Keratinocyte (primary cell): Measurements from ENCODE around the gene PABPN1L. TPM values are rescaled to one million over a fixed set of nuclear protein-coding genes. Genes with fewer than 3 reads are reported as not detected.

Source experiments
- DNase-seq: peaks from one replicate; pipeline ENCODE4 v3.0.0-alpha.2; 2011; ENCODE audit warnings: low read depth, missing footprints, low spot score
- FAIRE-seq: peaks from 2 replicates; lab custom pipeline; 2011; peaks lifted over from hg19 to GRCh38; lab: Jason Lieb, UNC
- H2AFZ ChIP-seq: 2 replicates; pipeline ENCODE4 v1.6.0; 2012; ENCODE audit warnings: low read length, control low read depth, inconsistent platforms; ENCODE audit not compliant: control insufficient read depth
- H3K27ac ChIP-seq: 2 replicates; pipeline ENCODE4 v1.5.1; 2011; ENCODE audit warnings: low read length; ENCODE audit not compliant: control insufficient read depth, insufficient read depth
- H3K27me3 ChIP-seq: 3 replicates; pipeline ENCODE4 v1.6.0; 2011; ENCODE audit warnings: low read length; ENCODE audit not compliant: control insufficient read depth, insufficient read depth; ENCODE audit errors: extremely low read depth
- H3K36me3 ChIP-seq, 2 experiments: 2 replicates in 1 of 2; 3 replicates in 1 of 2; pipeline ENCODE4 v1.5.1; 2011; ENCODE audit warnings: low read length in 2 of 2, mild to moderate bottlenecking in 1 of 2; ENCODE audit not compliant: control insufficient read depth in 2 of 2, insufficient read depth in 2 of 2; ENCODE audit errors: extremely low read depth in 1 of 2
- H3K4me1 ChIP-seq: 3 replicates; pipeline ENCODE4 v1.5.1; 2011; ENCODE audit warnings: low read length; ENCODE audit not compliant: control insufficient read depth, insufficient read depth; ENCODE audit errors: extremely low read depth
- H3K4me2 ChIP-seq: 3 replicates; pipeline ENCODE4 v1.6.0; 2011; ENCODE audit warnings: low read depth, low read length; ENCODE audit not compliant: control insufficient read depth, insufficient read depth; ENCODE audit errors: extremely low read depth
- H3K4me3 ChIP-seq, 3 experiments: fragments of 200-600 bp in 1 of 3; sonication (generic) in 1 of 3; 2 replicates in 2 of 3; 3 replicates in 1 of 3; pipeline ENCODE4 v1.5.1; 2011 to 2016; ENCODE audit warnings: low read length in 3 of 3, mild to moderate bottlenecking in 3 of 3, control low read depth in 2 of 3, inconsistent platforms in 1 of 3, low read depth in 1 of 3, mixed read lengths in 1 of 3, mixed run types in 1 of 3, moderate library complexity in 1 of 3; ENCODE audit not compliant: control insufficient read depth in 2 of 3, insufficient read depth in 2 of 3; ENCODE audit errors: extremely low read depth in 1 of 3
- H3K79me2 ChIP-seq: 2 replicates; pipeline ENCODE4 v1.6.0; 2012; ENCODE audit warnings: low read length; ENCODE audit not compliant: control insufficient read depth, insufficient read depth
- H3K9ac ChIP-seq: 3 replicates; pipeline ENCODE4 v1.6.0; 2011; ENCODE audit warnings: low read length; ENCODE audit not compliant: control insufficient read depth, insufficient read depth; ENCODE audit errors: extremely low read depth
- H3K9me1 ChIP-seq: 3 replicates; pipeline ENCODE4 v1.6.0; 2011; ENCODE audit warnings: low read length; ENCODE audit not compliant: control insufficient read depth, insufficient read depth; ENCODE audit errors: extremely low read depth
- H3K9me3 ChIP-seq: 2 replicates; pipeline ENCODE4 v1.5.1; 2012; ENCODE audit warnings: low read depth, low read length; ENCODE audit not compliant: control insufficient read depth
- H4K20me1 ChIP-seq: 3 replicates; pipeline ENCODE4 v1.6.0; 2011; ENCODE audit warnings: low read length; ENCODE audit not compliant: control insufficient read depth, insufficient read depth; ENCODE audit errors: extremely low read depth
- CTCF ChIP-seq, 3 experiments: IDR thresholded peaks in 1 of 3; conservative IDR thresholded peaks in 1 of 3; optimal IDR thresholded peaks in 1 of 3; 2 replicates in 2 of 3; 3 replicates in 1 of 3; pipeline versions ENCODE3 to v1.5.1; 2011; ENCODE audit warnings: low read length in 3 of 3, mild to moderate bottlenecking in 3 of 3, moderate library complexity in 2 of 3, control low read depth in 1 of 3, inconsistent platforms in 1 of 3; ENCODE audit not compliant: insufficient read depth in 2 of 3; ENCODE audit errors: extremely low read depth in 1 of 3
- EZH2 ChIP-seq: IDR thresholded peaks from one replicate; pipeline ENCODE4 v1.6.1; 2012; ENCODE audit warnings: inconsistent platforms, mild to moderate bottlenecking, low read length, moderate library complexity
- dilution Hi-C: fragments of 300-500 bp; cut with MboI; formaldehyde crosslinking; loops from one replicate; pipeline ENCODE4 v1.7.0; 2020; ENCODE audit warnings: low sequenced_read_pairs; ENCODE audit not compliant: extremely low pct_ligation_motif_present
- polyA plus RNA-seq, 5 experiments: library from polyadenylated mRNA; depleted of rRNA in 3 of 5; stranded (reverse) in 3 of 5; stranded (forward) in 1 of 5; unstranded in 1 of 5; fragments of >200 nt; gene quantifications; 1 replicate in 1 of 5; 2 replicates in 3 of 5; 3 replicates in 1 of 5; pipeline versions ENCODE4 v1.2.1 to v1.2.3, GENCODE V29; 2011 to 2012; ENCODE audit warnings: missing spikeins in 2 of 5, low read depth in 1 of 5, low replicate concordance in 1 of 5

The PABPN1L gene
- polyA plus RNA-seq, 1 donor (not counting 4 experiments of a cell fraction or from before 2014, with no cell fraction given), result not detected

- H3K79me2 ChIP-seq, result peaks cover under 1% of the 10 kb centered on the region
- no peak for FAIRE-seq
Measured at GRCh38 chr16:88850531-88851199, 15.8 kb downstream of the PABPN1L start.

GRCh38 chr16:88848557-88848956, 17.9 kb downstream of the PABPN1L start:
- no peak overlapping the region for H3K27ac ChIP-seq
- DNase-seq, result no peak
- H2AFZ ChIP-seq, result no peak overlapping the region
- H4K20me1 ChIP-seq, result no peaks in the 10 kb centered on the region
- H3K27me3 ChIP-seq, result no peaks in the 10 kb centered on the region
- no peak for FAIRE-seq
- H3K9me1 ChIP-seq, result no peaks in the 10 kb centered on the region
- H3K36me3 ChIP-seq, result peaks cover 0 to 7% of the 10 kb centered on the region in 2 experiments
- H3K4me3 ChIP-seq, result no peak overlapping the region
- no peaks in the 10 kb centered on the region for H3K9me3 ChIP-seq
- dilution Hi-C loops, result no loop called here
- H3K9ac ChIP-seq, result no peak overlapping the region
- no peaks in the 10 kb centered on the region for H3K4me1 ChIP-seq
- no peaks in the 10 kb centered on the region for H3K79me2 ChIP-seq
- TF ChIP-seq EZH2, result no peak
- no peak for TF ChIP-seq CTCF (optimal IDR thresholded peaks at IDR 0.05 in 1 of 3, IDR thresholded peaks at IDR 0.05 in 1 of 3, conservative IDR thresholded peaks at IDR 0.05 in 1 of 3; ENCODE audit: extremely low read depth in 1 of 3, insufficient read depth in 2 of 3, low read length in 3 of 3)
- H3K4me2 ChIP-seq, result no peak overlapping the region

More at GRCh38 chr16:88850531-88851199, 15.8 kb downstream of the PABPN1L start:
- Histone ChIP-seq H3K4me1 (no peaks in the 10 kb centered on the region), H3K9me3 (no peaks in the 10 kb centered on the region), H3K4me2 (no peak overlapping the region), H3K36me3 (peaks cover 4 to 7% of the 10 kb centered on the region in 2 experiments), H2AFZ (no peak overlapping the region), H3K27ac (no peak overlapping the region), H3K9ac (no peak overlapping the region), H3K9me1 (no peaks in the 10 kb centered on the region), H3K4me3 (no peak overlapping the region), H4K20me1 (no peaks in the 10 kb centered on the region), H3K27me3 (no peaks in the 10 kb centered on the region)
- dilution Hi-C loops, result no loop called here
- TF ChIP-seq CTCF (optimal IDR thresholded peaks at IDR 0.05 in 1 of 3, IDR thresholded peaks at IDR 0.05 in 1 of 3, conservative IDR thresholded peaks at IDR 0.05 in 1 of 3; ENCODE audit: extremely low read depth in 1 of 3, insufficient read depth in 2 of 3, low read length in 3 of 3) (no peak), EZH2 (no peak)
- no peak for DNase-seq
